Endothelial cell of coronary artery (primary cell): ENCODE measurements around the gene GTF3C6. TPM values are rescaled to one million over a fixed set of nuclear protein-coding genes. Genes with fewer than 3 reads are reported as not detected.

Experiments
- total RNA-seq: library from RNA; depleted of rRNA; stranded (reverse); fragments of >200 nt; gene quantifications from 2 replicates; pipeline ENCODE4 v1.2.3, GENCODE V29; 2014

Gene GTF3C6
- 44.6 and 61.3 TPM in 2 replicates for total RNA-seq

GRCh38 chr6:110958329-110959192, at the start of gene GTF3C6:
Gene GTF3C6, plus strand, starts transcription at chr6:110958706. Its CDS starts 64 bp downstream, at chr6:110958770.

Other genes starting within 250 kb of the GTF3C6 start
- 5.9 and 6.3 TPM in 2 replicates for gene CDK19, start 143.2 kb upstream of the GTF3C6 start, total RNA-seq
- gene AMD1, start 83.9 kb upstream of the GTF3C6 start, total RNA-seq: 36.8 and 45.2 TPM in 2 replicates
- gene RPF2, start 23.3 kb downstream of the GTF3C6 start, total RNA-seq: 12.8 and 16.8 TPM in 2 replicates
- not detected in 2 replicates for gene SLC16A10, start 128.8 kb downstream of the GTF3C6 start, total RNA-seq